Thoracic aorta endothelial cell (primary cell): ENCODE data around the gene NIPAL4. TPM values are rescaled to one million over a fixed set of nuclear protein-coding genes. Genes with fewer than 3 reads are reported as not detected.

Experiments used
- total RNA-seq: library from RNA; depleted of rRNA; stranded (reverse); fragments of >200 nt; gene quantifications from 2 replicates; pipeline ENCODE4 v1.2.3, GENCODE V29; 2012

The NIPAL4 gene
- total RNA-seq, result not detected in 2 replicates

DNA sequence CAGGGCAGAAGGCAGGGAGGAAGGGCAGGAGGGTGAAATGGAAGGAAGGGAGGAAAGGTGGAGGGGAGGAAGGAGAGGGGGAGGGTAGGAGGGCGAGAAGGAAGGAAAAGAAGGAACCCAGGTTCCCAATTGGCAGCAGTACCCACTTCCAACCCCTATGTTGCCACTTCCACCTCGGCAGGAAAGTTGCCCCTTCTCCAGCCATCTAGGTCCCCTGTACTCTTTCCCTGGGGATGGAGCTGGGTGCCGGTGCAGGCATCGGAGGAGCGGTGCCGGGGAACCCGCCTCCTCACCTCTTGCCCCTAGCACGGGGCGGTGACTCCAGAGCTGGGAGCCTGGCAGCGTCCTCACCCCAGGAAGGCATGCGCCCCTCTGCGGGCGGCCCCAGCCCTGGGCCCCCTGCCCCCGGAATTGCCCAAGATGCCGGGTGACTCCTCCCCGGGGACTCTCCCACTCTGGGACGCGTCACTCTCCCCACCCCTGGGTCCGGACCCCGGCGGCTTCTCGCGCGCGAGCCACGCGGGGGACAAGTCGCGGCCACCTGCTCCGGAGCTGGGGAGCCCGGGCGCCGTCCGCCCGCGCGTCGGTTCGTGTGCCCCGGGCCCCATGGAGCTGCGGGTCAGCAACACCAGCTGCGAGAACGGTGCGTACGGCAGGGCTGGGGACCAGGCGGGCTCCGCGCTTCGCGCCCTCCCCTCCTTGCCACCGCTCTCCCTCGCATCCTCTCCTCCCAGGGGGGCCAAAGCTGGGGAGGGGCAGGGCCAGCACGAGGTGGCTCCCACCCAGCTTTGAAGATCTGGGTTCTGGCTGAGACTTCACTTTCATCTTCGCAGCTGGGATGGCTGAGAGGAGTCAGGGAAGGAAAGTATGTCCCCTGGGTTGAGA, at the start of gene NIPAL4:
TSS of gene NIPAL4 (plus strand) at position 499 of the 885 bp plus-strand sequence. CDS start at position 607, 108 bp downstream.

Other genes starting within 250 kb of the NIPAL4 start
- gene CYFIP2, start 194.1 kb upstream of the NIPAL4 start, total RNA-seq, result 29.0 and 34.7 TPM in 2 replicates
- 19.8 and 20.5 TPM in 2 replicates for gene ADAM19, start 115.6 kb downstream of the NIPAL4 start, total RNA-seq
- gene SOX30, start 192.2 kb downstream of the NIPAL4 start, total RNA-seq, result not detected in 2 replicates
- gene C5orf52, start 211.3 kb downstream of the NIPAL4 start, total RNA-seq, result not detected in 2 replicates